CD4-positive, alpha-beta T cell treated with Interferon gamma for 1 hour (primary cell): ENCODE measurements around the gene SEMA7A.

Source experiments
- DNase-seq: peaks from one replicate; pipeline ENCODE4 v3.0.0-alpha.2; 2020

SEMA7A gene

GRCh38 chr15:74429781-74430400, 3.9 kb downstream of the SEMA7A start:
- DNase-seq, result no peak

GRCh38 chr15:74428970-74429780, 4.6 kb downstream of the SEMA7A start:
- DNase-seq, result no peak

- DNase-seq, result no peak
Measured at GRCh38 chr15:74428442-74428787, 5.3 kb downstream of the SEMA7A start.

GRCh38 chr15:74427607-74428441, 5.9 kb downstream of the SEMA7A start:
- DNase-seq, result no peak

- no peak for DNase-seq
Measured at GRCh38 chr15:74426404-74427281, 7.1 kb downstream of the SEMA7A start.

GRCh38 chr15:74425630-74426029, 8.1 kb downstream of the SEMA7A start:
- no peak for DNase-seq

GRCh38 chr15:74424901-74425528, 8.7 kb downstream of the SEMA7A start:
- no peak for DNase-seq

GRCh38 chr15:74423431-74424257, 10.1 kb downstream of the SEMA7A start:
- no peak for DNase-seq

GRCh38 chr15:74422652-74423430, 10.9 kb downstream of the SEMA7A start:
- DNase-seq, result no peak

- DNase-seq, result no peak
Measured at GRCh38 chr15:74422265-74422651, 11.5 kb downstream of the SEMA7A start.

GRCh38 chr15:74421302-74422245, 12.2 kb downstream of the SEMA7A start:
- DNase-seq, result no peak

GRCh38 chr15:74420193-74420905, 13.4 kb downstream of the SEMA7A start:
- DNase-seq, result no peak

- DNase-seq, result no peak
Measured at GRCh38 chr15:74419432-74419831, 14.3 kb downstream of the SEMA7A start.

GRCh38 chr15:74418575-74419338, 15.0 kb downstream of the SEMA7A start:
- no peak for DNase-seq

GRCh38 chr15:74417670-74418069, 16.1 kb downstream of the SEMA7A start:
- DNase-seq, result no peak

GRCh38 chr15:74417225-74417624, 16.5 kb downstream of the SEMA7A start:
- no peak for DNase-seq
